22Rv1 (cell line): ENCODE results near the gene AP2A2.

Source experiments
- CTCF ChIP-seq: fragments of 450-650 bp; IDR thresholded peaks from 2 replicates; pipeline ENCODE4 v1.5.1; 2017; ENCODE audit warnings: mild to moderate bottlenecking
- ZFX ChIP-seq: fragments of 450-650 bp; IDR thresholded peaks from 2 replicates; pipeline ENCODE4 v1.6.1; 2017; ENCODE audit warnings: antibody characterized with exemption, borderline replicate concordance

- TF ChIP-seq CTCF (no peak), ZFX (no peak)
Measured at GRCh38 chr11:968822-969221, 43.2 kb downstream of the AP2A2 start.
